ENCODE data around the gene ATF7. TPM values are rescaled to one million over a fixed set of nuclear protein-coding genes. Genes with fewer than 3 reads are reported as not detected.
"Not testable (repeated sequence)": the region's sequence is repeated elsewhere in the genome, so short reads cannot be mapped to it uniquely, and the experiment has no call there.

The ATF7 gene
- total and polyA plus RNA-seq, 8 donors = 11.6 to 31.5 (median 17.7) TPM

GRCh38 chr12:53659011-53659551 is 32.9 kb upstream of the ATF7 start:
- H3K27me3 ChIP-seq = no peaks in the 10 kb centered on the region
- peak in 4 of 6 donors; percentile 48 to 84 (median 79) for DNase-seq
- peaks cover 0 to 8% (median 0%) of the 10 kb centered on the region in 3 donors for H3K36me3 ChIP-seq
- ATAC-seq = peak; percentile 95 to 98 (median 96)
- intact Hi-C loops (cut with DNase I) = no loop called here
- peak overlapping the region in 1 of 4 donors; percentile 4 for H3K4me3 ChIP-seq
- 0 to 5% methylated on average over 3 of the region's 3 CpGs for WGBS, 2 donors
- no peak for TF ChIP-seq CTCF (IDR thresholded peaks at IDR 0.05)
- FAIRE-seq = no peak
- H3K4me1 ChIP-seq = peaks cover 27 to 33% (median 32%) of the 10 kb centered on the region in 3 donors
- no peaks in the 10 kb centered on the region for H3K9me3 ChIP-seq
- H3K27ac ChIP-seq = peak overlapping the region; percentile 37 to 89 (median 86)

GRCh38 chr12:53657041-53657440 is 30.9 kb upstream of the ATF7 start:
- H3K27ac ChIP-seq = peak overlapping the region in 2 of 4 donors; percentile 87 to 89
- H3K4me3 ChIP-seq = no peak overlapping the region
- no peaks in the 10 kb centered on the region for H3K36me3 ChIP-seq
- DNase-seq (no peak), ATAC-seq (no peak), FAIRE-seq (no peak)
- peaks cover 27 to 33% (median 32%) of the 10 kb centered on the region in 3 donors for H3K4me1 ChIP-seq
- intact Hi-C loops (cut with DNase I) = no loop called here
- H3K9me3 ChIP-seq = no peaks in the 10 kb centered on the region
- 98% methylated on average over 4 of the region's 4 CpGs for WGBS, 2 donors
- TF ChIP-seq CTCF (IDR thresholded peaks at IDR 0.05) = no peak
- no peaks in the 10 kb centered on the region for H3K27me3 ChIP-seq

GRCh38 chr12:53653595-53653994 is 27.4 kb upstream of the ATF7 start:
- no peak overlapping the region for H3K27ac ChIP-seq
- no peak for TF ChIP-seq CTCF (IDR thresholded peaks at IDR 0.05)
- 93 to 94% methylated on average over 2 of the region's 2 CpGs for WGBS, 2 donors
- FAIRE-seq (no peak), ATAC-seq (no peak), DNase-seq (no peak)
- intact Hi-C loops (cut with DNase I) = no loop called here
- peaks cover 11 to 18% (median 14%) of the 10 kb centered on the region in 3 donors for H3K4me1 ChIP-seq
- no peaks in the 10 kb centered on the region for H3K9me3 ChIP-seq
- no peaks in the 10 kb centered on the region for H3K27me3 ChIP-seq
- no peak overlapping the region for H3K4me3 ChIP-seq
- H3K36me3 ChIP-seq = no peaks in the 10 kb centered on the region

- no peak for DNase-seq
- Histone ChIP-seq H3K27ac (no peak overlapping the region), H3K9me3 (no peaks in the 10 kb centered on the region), H3K27me3 (no peaks in the 10 kb centered on the region), H3K4me3 (no peak overlapping the region), H3K4me1 (peaks cover 0 to 6% (median 3%) of the 10 kb centered on the region in 3 donors), H3K36me3 (no peaks in the 10 kb centered on the region)
- no peak for FAIRE-seq
- no peak for ATAC-seq
- whole genome bisulfite sequencing, 2 donors = 76 to 80% methylated on average over 1 of the region's 1 CpG
- no peak for TF ChIP-seq CTCF (IDR thresholded peaks at IDR 0.05)
- intact Hi-C loops (cut with DNase I) = no loop called here
Observed at GRCh38 chr12:53652366-53652765, 26.2 kb upstream of the ATF7 start.

- intact Hi-C loops (cut with DNase I) = no loop called here
- WGBS, 2 donors = 86 to 90% methylated on average over 1 of the region's 1 CpG
- H3K36me3 ChIP-seq = no peaks in the 10 kb centered on the region
- no peaks in the 10 kb centered on the region for H3K27me3 ChIP-seq
- H3K4me1 ChIP-seq = peaks cover 0 to 5% (median 3%) of the 10 kb centered on the region in 3 donors
- ATAC-seq (no peak), DNase-seq (no peak), FAIRE-seq (no peak)
- no peaks in the 10 kb centered on the region for H3K9me3 ChIP-seq
- no peak for TF ChIP-seq CTCF (IDR thresholded peaks at IDR 0.05)
- no peak overlapping the region for H3K4me3 ChIP-seq
- no peak overlapping the region for H3K27ac ChIP-seq
Observed at GRCh38 chr12:53651737-53652136, 25.6 kb upstream of the ATF7 start.

- ATAC-seq; H3K36me3 ChIP-seq; FAIRE-seq; intact Hi-C loops (cut with DNase I); H3K4me1 ChIP-seq; H3K9me3 ChIP-seq; H3K27me3 ChIP-seq; H3K27ac ChIP-seq; H3K4me3 ChIP-seq; DNase-seq: not testable (repeated sequence)
- WGBS, 2 donors = 36 to 84% methylated on average over 2 to 4 of the region's 4 CpGs
Observed at GRCh38 chr12:53646300-53646699, 20.1 kb upstream of the ATF7 start.

Measured in pancreas (tissue), 10 donors.